ENCODE data around the gene NUDC. TPM values are rescaled to one million over a fixed set of nuclear protein-coding genes. Genes with fewer than 3 reads are reported as not detected.
A peak's percentile ranks its signal among the peaks of the same experiment; 100 is the strongest.

The NUDC gene
- total and polyA plus RNA-seq, 2 of the 13 experiments (the other 11 are each of a cell fraction or from before 2014, with no cell fraction given), result 34.7 to 104 TPM

DNA sequence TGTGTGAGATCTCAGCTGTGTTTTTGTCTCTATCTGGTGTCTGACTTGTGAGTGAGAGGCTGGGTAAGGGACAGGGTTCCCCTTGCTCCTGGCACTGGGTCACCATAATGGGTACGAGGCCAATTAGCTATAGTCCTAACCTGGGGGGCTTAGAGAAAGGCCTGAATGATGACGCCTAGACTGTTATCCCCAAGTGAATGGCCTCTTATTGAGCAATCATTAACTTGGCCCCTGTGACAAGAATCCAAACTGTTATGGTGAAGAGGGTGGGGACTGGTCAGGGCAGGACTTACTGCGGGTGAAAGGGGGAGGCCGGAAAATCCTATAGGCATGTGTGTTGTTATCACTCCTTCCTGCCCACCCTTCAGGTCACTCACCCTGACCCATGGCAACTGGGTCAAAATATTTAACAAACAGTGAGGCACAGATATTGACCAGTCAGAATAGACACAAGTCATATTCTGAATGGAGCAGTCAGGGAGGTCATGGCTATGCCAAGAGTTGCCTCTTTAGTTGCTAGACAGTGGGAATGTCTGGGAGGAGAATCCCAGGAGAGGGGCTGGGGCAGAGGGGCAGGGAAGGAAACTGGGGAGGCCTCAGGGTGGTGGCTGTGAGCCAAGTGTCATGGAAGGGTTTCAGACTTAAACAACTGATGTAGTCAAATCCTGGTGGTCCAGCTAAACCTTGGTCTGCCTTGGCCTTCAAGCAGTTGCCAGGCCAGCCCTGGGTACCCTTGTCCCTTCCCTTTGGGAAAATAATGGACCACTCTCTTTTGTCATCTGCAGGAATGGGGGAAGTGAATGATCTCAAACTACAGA is 11.0 kb upstream of the NUDC start (continued):
- TF ChIP-seq ZNF318 (CRISPR knock-in tag; IDR thresholded peaks at IDR 0.05) (no peak), ZSCAN29 (CRISPR knock-in tag; conservative IDR thresholded peaks at IDR 0.05) (0 out of 2 replicates have a peak, but pooled peaks have one; percentile 21), MTERF4 (CRISPR knock-in tag; IDR thresholded peaks at IDR 0.05) (no peak), KDM3A (CRISPR knock-in tag; IDR thresholded peaks at IDR 0.05; ENCODE audit: low read depth) (no peak), ZNF234 (CRISPR knock-in tag; conservative IDR thresholded peaks at IDR 0.05) (no peak), ZFX (CRISPR knock-in tag; IDR thresholded peaks at IDR 0.05; ENCODE audit: low read depth) (peak; percentile 57), ZFP36L2 (CRISPR knock-in tag; IDR thresholded peaks at IDR 0.05) (peak; percentile 43; the same call in 1 of the 2 replicates), RORA (CRISPR knock-in tag; IDR thresholded peaks at IDR 0.05) (no peak), BHLHE40 (IDR thresholded peaks at IDR 0.05; ENCODE audit: low read length) (peak; percentile 29; the same call in 1 of the 2 replicates), XBP1 (CRISPR knock-in tag; IDR thresholded peaks at IDR 0.05) (no peak), MTA3 (CRISPR knock-in tag; IDR thresholded peaks at IDR 0.05) (no peak)
- TF ChIP-seq, protein P1, sequence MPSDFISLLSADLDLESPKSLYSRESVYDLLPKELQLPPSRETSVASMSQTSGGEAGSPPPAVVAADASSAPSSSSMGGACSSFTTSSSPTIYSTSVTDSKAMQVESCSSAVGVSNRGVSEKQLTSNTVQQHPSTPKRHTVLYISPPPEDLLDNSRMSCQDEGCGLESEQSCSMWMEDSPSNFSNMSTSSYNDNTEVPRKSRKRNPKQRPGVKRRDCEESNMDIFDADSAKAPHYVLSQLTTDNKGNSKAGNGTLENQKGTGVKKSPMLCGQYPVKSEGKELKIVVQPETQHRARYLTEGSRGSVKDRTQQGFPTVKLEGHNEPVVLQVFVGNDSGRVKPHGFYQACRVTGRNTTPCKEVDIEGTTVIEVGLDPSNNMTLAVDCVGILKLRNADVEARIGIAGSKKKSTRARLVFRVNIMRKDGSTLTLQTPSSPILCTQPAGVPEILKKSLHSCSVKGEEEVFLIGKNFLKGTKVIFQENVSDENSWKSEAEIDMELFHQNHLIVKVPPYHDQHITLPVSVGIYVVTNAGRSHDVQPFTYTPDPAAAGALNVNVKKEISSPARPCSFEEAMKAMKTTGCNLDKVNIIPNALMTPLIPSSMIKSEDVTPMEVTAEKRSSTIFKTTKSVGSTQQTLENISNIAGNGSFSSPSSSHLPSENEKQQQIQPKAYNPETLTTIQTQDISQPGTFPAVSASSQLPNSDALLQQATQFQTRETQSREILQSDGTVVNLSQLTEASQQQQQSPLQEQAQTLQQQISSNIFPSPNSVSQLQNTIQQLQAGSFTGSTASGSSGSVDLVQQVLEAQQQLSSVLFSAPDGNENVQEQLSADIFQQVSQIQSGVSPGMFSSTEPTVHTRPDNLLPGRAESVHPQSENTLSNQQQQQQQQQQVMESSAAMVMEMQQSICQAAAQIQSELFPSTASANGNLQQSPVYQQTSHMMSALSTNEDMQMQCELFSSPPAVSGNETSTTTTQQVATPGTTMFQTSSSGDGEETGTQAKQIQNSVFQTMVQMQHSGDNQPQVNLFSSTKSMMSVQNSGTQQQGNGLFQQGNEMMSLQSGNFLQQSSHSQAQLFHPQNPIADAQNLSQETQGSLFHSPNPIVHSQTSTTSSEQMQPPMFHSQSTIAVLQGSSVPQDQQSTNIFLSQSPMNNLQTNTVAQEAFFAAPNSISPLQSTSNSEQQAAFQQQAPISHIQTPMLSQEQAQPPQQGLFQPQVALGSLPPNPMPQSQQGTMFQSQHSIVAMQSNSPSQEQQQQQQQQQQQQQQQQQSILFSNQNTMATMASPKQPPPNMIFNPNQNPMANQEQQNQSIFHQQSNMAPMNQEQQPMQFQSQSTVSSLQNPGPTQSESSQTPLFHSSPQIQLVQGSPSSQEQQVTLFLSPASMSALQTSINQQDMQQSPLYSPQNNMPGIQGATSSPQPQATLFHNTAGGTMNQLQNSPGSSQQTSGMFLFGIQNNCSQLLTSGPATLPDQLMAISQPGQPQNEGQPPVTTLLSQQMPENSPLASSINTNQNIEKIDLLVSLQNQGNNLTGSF (CRISPR knock-in tag; IDR thresholded peaks at IDR 0.05), result no peak

Measured in HepG2 (cell line).